Ovary (tissue), 3 donors: ENCODE data around the gene FGFR3.

Experiments used
- CTCF ChIP-seq, 3 donors: fragments of 450-650 bp in 2 of 3; fragments of 200-600 bp in 1 of 3; IDR thresholded peaks; one replicate each; pipeline versions ENCODE4 v1.5.1 to v1.8.0; 2016 to 2022; ENCODE audit warnings: antibody characterized with exemption in 3 of 3, mild to moderate bottlenecking in 1 of 3
- POLR2A ChIP-seq: fragments of 450-650 bp; IDR thresholded peaks from one replicate; pipeline ENCODE4 v1.6.1; 2017; ENCODE audit warnings: antibody characterized with exemption, mild to moderate bottlenecking, moderate library complexity
- donor health status: DM: no; HTN: no; CAD: no.

- no peak for TF ChIP-seq CTCF (IDR thresholded peaks at IDR 0.05)
- TF ChIP-seq POLR2A: no peak
These were observed 14.3 kb downstream of the FGFR3 start for GRCh38 chr4:1807332-1807777.
